ENCODE measurements around the gene DNAH10.

GRCh38 chr12:123984903-123985302, 222.8 kb downstream of the DNAH10 start:
- TF ChIP-seq CTCF (IDR thresholded peaks at IDR 0.05) = no peak
- TF ChIP-seq POLR2A (IDR thresholded peaks at IDR 0.05) = no peak

Measured in adrenal gland (tissue), 5 donors.